Panc1 (cell line): ENCODE measurements around the gene GAL3ST3. TPM values are rescaled to one million over a fixed set of nuclear protein-coding genes. Genes with fewer than 3 reads are reported as not detected.
A peak's percentile ranks its signal among the peaks of the same experiment; 100 is the strongest.

Source experiments
- ATAC-seq: fragments of 200-7000 bp; cut with Tn5 transposase; 2 replicates; pipeline ENCODE4 v1.9.1; 2020; ENCODE audit warnings: mild to moderate bottlenecking, moderate library complexity
- BruUV-seq: library from RNA; stranded (reverse); fragments of 400-500 nt; replicated peaks from 2 replicates; lab custom pipeline; 2021; lab: Mats Ljungman, UMichigan
- CTCF ChIA-PET: fragments of 300-600 bp; sonication (Branson Sonifier 250); formaldehyde crosslinking; loops from one replicate; lab custom pipeline; 2022; ENCODE audit warnings: antibody characterized with exemption; lab: Charles Lee
- POLR2A ChIA-PET: fragments of 300-600 bp; sonication (Branson Sonifier 250); formaldehyde crosslinking; loops from one replicate; lab custom pipeline; 2022; ENCODE audit warnings: antibody characterized with exemption; lab: Charles Lee
- DNase-seq: peaks from one replicate; pipeline ENCODE4 v3.0.0-alpha.2; 2010; ENCODE audit warnings: low read depth, low spot score
- H3K27ac ChIP-seq: 2 replicates; pipeline ENCODE4 v1.5.1; 2011; ENCODE audit warnings: mild to moderate bottlenecking, low read length, inconsistent platforms
- H3K27me3 ChIP-seq: fragments of 200-500 bp; sonication (Bioruptor generic); 2 replicates; pipeline ENCODE4 v1.6.0; 2014; ENCODE audit warnings: low read length, inconsistent platforms; ENCODE audit not compliant: control insufficient read depth, insufficient read depth
- H3K36me3 ChIP-seq: fragments of 200-500 bp; sonication (Bioruptor generic); 2 replicates; pipeline ENCODE4 v1.5.1; 2014; ENCODE audit warnings: inconsistent platforms, mild to moderate bottlenecking, low read length, moderate library complexity; ENCODE audit not compliant: control insufficient read depth, insufficient read depth
- H3K4me1 ChIP-seq: 2 replicates; pipeline ENCODE4 v1.5.1; 2011; ENCODE audit warnings: inconsistent platforms, mild to moderate bottlenecking, low read length, moderate library complexity; ENCODE audit not compliant: control insufficient read depth, insufficient read depth
- H3K4me3 ChIP-seq, 2 experiments: 2 replicates each; pipeline ENCODE4 v1.5.1; 2011 to 2012; ENCODE audit warnings: low read depth in 2 of 2, low read length in 2 of 2, mild to moderate bottlenecking in 2 of 2, inconsistent platforms in 1 of 2, moderate library complexity in 1 of 2
- H3K9me3 ChIP-seq: fragments of 200-500 bp; sonication (Bioruptor generic); 2 replicates; pipeline ENCODE4 v1.5.1; 2014; ENCODE audit warnings: low read depth, mild to moderate bottlenecking, inconsistent platforms, low read length, moderate library complexity; ENCODE audit not compliant: control insufficient read depth, insufficient read depth
- POLR2AphosphoS5 ChIP-seq: IDR thresholded peaks from 2 replicates; pipeline ENCODE4 v1.6.1; 2012; ENCODE audit warnings: mild to moderate bottlenecking, low read depth, low read length, moderate library complexity
- SIN3A ChIP-seq: IDR thresholded peaks from 2 replicates; pipeline ENCODE4 v1.6.1; 2012; ENCODE audit warnings: low read depth, mild to moderate bottlenecking, low read length, moderate library complexity, borderline replicate concordance; ENCODE audit not compliant: insufficient read depth
- TCF7L2 ChIP-seq: IDR thresholded peaks from 2 replicates; pipeline ENCODE4 v1.6.1; 2011; ENCODE audit warnings: mild to moderate bottlenecking, low read depth, low read length, inconsistent platforms
- in situ Hi-C: cut with HindIII; loops from 2 replicates; pipeline ENCODE4 v1.10.0; 2016; ENCODE audit warnings: low sequenced_read_pairs, low pct_unique_long_range_greater_than_20kb
- intact Hi-C: fragments of 100-400 bp; cut with micrococcal nuclease; formaldehyde crosslinking; loops from one replicate; pipeline ENCODE4 v1.10.0; 2022; ENCODE audit not compliant: unreplicated experiment
- total RNA-seq: library from RNA; stranded (reverse); gene quantifications from one replicate; pipeline ENCODE4 v1.2.1, GENCODE V29; 2021; ENCODE audit not compliant: unreplicated experiment
- TF ChIP-seq, protein P1 (sequence below): fragments of 450-650 bp; IDR thresholded peaks from 2 replicates; pipeline ENCODE4 v1.5.1; 2017; ENCODE audit warnings: mild to moderate bottlenecking
- TF ChIP-seq, protein P2 (sequence below), 2 experiments: IDR thresholded peaks; 2 replicates each; pipeline ENCODE4 v1.6.1; 2011 to 2012; ENCODE audit warnings: low read depth in 2 of 2, control low read depth in 1 of 2, low read length in 1 of 2, mild to moderate bottlenecking in 1 of 2, moderate library complexity in 1 of 2; ENCODE audit not compliant: insufficient read depth in 1 of 2

The GAL3ST3 gene
- total RNA-seq, 1 experiment from 2014 or later = not detected

DNA sequence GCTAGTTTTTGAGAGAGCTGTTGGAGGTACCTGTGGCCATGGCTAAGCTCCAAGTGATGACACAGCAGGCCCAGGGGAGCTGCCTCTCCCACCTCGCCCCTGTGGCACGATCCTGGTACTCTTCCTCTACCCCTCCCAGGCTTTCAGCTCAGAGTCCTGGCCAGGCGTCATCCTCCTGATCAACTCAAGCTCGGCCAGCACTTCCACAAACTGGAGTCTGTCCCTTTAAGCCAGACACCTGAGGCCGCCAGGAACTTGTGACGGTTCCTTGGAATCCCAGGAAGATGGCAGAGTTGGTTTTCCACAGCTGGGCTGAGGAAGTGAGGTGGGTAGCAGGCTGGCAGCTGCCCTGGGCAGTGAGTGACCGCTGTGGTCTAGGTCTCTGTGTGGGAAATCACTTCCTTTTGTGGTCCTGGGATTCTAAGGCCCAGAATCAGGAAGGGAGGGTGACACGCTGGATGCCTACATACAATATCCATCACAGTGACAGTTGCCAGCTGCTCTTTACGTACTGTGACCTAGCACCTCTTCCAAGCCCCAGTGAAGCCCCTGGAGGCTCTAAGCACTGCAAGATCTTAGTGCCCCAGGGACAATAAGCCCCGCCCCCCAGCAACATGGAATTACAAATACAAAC lies 40.4 kb downstream of the GAL3ST3 start:
- H3K27me3 ChIP-seq = no peaks in the 10 kb centered on the region
- no peak for DNase-seq
- no peak for ATAC-seq
- no peak overlapping the region for H3K4me3 ChIP-seq
- H3K9me3 ChIP-seq = no peaks in the 10 kb centered on the region
- peaks cover 7% of the 10 kb centered on the region; the same call in 1 of the 2 replicates for H3K36me3 ChIP-seq
- POLR2A ChIA-PET = interaction anchor here (0.6 kb wide), 1 partner anchor 124 kb away, joined by 3 read pairs; no protein-coding TSS in a partner anchor
- in situ Hi-C loops = no loop called here
- CTCF ChIA-PET = interaction anchor here (0.6 to 1.0 kb wide), 3 partner anchors 14 to 48 kb away, joined by 3 to 5 read pairs (median 4); no protein-coding TSS in a partner anchor
- peaks cover 46% of the 10 kb centered on the region for H3K4me1 ChIP-seq
- intact Hi-C loops = no loop called here
- no TSS peak for BruUV-seq
- peak overlapping the region; percentile 10 for H3K27ac ChIP-seq
- TF ChIP-seq, protein P1, sequence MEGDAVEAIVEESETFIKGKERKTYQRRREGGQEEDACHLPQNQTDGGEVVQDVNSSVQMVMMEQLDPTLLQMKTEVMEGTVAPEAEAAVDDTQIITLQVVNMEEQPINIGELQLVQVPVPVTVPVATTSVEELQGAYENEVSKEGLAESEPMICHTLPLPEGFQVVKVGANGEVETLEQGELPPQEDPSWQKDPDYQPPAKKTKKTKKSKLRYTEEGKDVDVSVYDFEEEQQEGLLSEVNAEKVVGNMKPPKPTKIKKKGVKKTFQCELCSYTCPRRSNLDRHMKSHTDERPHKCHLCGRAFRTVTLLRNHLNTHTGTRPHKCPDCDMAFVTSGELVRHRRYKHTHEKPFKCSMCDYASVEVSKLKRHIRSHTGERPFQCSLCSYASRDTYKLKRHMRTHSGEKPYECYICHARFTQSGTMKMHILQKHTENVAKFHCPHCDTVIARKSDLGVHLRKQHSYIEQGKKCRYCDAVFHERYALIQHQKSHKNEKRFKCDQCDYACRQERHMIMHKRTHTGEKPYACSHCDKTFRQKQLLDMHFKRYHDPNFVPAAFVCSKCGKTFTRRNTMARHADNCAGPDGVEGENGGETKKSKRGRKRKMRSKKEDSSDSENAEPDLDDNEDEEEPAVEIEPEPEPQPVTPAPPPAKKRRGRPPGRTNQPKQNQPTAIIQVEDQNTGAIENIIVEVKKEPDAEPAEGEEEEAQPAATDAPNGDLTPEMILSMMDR = no peak
- no peak for TF ChIP-seq SIN3A
- TF ChIP-seq POLR2AphosphoS5 = no peak
- TF ChIP-seq TCF7L2 = no peak
- TF ChIP-seq, protein P2, sequence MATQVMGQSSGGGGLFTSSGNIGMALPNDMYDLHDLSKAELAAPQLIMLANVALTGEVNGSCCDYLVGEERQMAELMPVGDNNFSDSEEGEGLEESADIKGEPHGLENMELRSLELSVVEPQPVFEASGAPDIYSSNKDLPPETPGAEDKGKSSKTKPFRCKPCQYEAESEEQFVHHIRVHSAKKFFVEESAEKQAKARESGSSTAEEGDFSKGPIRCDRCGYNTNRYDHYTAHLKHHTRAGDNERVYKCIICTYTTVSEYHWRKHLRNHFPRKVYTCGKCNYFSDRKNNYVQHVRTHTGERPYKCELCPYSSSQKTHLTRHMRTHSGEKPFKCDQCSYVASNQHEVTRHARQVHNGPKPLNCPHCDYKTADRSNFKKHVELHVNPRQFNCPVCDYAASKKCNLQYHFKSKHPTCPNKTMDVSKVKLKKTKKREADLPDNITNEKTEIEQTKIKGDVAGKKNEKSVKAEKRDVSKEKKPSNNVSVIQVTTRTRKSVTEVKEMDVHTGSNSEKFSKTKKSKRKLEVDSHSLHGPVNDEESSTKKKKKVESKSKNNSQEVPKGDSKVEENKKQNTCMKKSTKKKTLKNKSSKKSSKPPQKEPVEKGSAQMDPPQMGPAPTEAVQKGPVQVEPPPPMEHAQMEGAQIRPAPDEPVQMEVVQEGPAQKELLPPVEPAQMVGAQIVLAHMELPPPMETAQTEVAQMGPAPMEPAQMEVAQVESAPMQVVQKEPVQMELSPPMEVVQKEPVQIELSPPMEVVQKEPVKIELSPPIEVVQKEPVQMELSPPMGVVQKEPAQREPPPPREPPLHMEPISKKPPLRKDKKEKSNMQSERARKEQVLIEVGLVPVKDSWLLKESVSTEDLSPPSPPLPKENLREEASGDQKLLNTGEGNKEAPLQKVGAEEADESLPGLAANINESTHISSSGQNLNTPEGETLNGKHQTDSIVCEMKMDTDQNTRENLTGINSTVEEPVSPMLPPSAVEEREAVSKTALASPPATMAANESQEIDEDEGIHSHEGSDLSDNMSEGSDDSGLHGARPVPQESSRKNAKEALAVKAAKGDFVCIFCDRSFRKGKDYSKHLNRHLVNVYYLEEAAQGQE (IDR thresholded peaks at IDR 0.05; ENCODE audit: insufficient read depth in 1 of 2, low read depth in 2 of 2, low read length in 1 of 2) = no peak

DNA sequence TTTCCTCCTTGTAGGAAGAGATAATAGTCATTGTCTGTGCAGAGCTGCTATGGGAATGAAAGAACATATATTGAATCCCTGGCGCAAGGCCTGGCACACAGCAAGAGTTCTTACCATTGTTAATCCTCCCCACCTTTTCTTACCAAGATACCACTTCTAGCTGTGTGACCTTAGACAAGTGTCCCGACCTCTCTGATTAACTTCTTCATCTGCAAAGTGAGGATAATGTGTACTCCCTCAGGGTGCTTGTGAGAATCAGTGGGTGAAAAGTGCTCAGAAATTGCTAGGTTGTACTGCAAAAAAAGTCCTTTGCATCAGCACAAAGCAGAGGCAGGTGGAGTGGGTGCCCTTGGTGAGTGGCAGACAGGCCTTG lies 40.9 kb downstream of the GAL3ST3 start:
- Histone ChIP-seq H3K9me3 (no peaks in the 10 kb centered on the region), H3K27ac (peak overlapping the region; percentile 10; the same call in 1 of the 2 replicates), H3K4me1 (peaks cover 48% of the 10 kb centered on the region), H3K36me3 (peaks cover 7% of the 10 kb centered on the region; the same call in 1 of the 2 replicates), H3K27me3 (no peaks in the 10 kb centered on the region), H3K4me3 (no peak overlapping the region)
- POLR2A ChIA-PET = no interaction called here
- BruUV-seq = no TSS peak
- CTCF ChIA-PET = interaction anchor here (0.8 kb wide), 1 partner anchor 14 kb away, joined by 4 read pairs; no protein-coding TSS in a partner anchor
- TF ChIP-seq, protein P2 (IDR thresholded peaks at IDR 0.05; ENCODE audit: insufficient read depth in 1 of 2, low read depth in 2 of 2, low read length in 1 of 2) = no peak
- TF ChIP-seq, protein P1 = no peak
- no peak for TF ChIP-seq POLR2AphosphoS5
- no peak for TF ChIP-seq TCF7L2
- TF ChIP-seq SIN3A = no peak
- no peak for ATAC-seq
- DNase-seq = no peak
- intact Hi-C loops = no loop called here
- in situ Hi-C loops = no loop called here
